Effector CD4-positive, alpha-beta T cell (primary cell): ENCODE measurements around the gene POLD1.
A peak's percentile ranks its signal among the peaks of the same experiment; 100 is the strongest.
"Not testable (repeated sequence)": the region's sequence is repeated elsewhere in the genome, so short reads cannot be mapped to it uniquely, and the experiment has no call there.

Source experiments
- DNase-seq: peaks from one replicate; pipeline ENCODE4 v3.0.0-alpha.2; 2020
- total RNA-seq: gene quantifications from one replicate; lab custom pipeline; 2026; lab: John Stamatoyannopoulos, UW

Gene POLD1
- total RNA-seq = 26.6 reads per million, percentile 53 among the genes with 10 or more reads in this experiment

DNA sequence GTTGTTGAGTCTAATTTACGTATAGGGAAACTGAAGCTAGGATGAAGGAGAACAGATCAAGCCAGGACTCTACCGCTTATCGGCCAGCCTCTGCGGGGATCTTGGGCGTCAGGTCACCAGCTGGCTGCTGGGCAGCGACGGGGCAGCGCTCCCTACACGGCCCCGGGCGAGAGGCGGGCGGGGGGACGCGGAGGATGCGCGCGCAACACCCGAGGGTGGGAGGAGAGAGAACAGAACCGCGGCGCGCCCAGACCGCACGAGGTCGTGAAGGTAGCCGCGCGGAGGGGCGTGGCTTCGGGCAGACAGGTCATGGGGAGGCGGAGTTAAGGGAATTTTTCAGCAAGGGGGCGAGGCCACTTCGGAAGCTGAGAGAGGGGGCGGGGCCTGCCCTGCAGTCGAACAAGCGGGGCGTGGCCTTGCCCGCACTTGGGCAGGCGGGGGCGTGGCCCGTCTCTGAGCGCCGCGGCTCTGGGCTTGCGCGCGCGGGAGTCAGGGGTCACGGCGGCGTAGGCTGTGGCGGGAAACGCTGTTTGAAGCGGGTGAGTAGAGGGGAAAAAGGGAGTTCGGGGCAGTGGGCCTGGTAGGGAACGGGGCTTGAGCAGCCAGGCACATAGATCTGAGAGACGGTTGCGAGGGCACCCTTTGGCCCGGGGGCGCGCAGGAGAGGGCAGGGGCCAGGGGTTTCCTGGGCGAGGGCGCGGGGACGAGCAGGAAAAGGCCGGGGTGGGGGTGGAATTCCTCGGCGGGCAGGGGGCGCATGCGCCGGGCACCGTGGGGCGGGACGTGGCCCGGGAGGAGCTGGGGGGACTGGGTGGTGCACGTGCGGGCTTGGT is at the start of gene POLD1:
Gene POLD1, plus strand, starts transcription at position 496 of the 833 bp plus-strand sequence. CDS start 14,505 bp downstream, outside the sequence.
- peak; percentile 98 for DNase-seq

DNA sequence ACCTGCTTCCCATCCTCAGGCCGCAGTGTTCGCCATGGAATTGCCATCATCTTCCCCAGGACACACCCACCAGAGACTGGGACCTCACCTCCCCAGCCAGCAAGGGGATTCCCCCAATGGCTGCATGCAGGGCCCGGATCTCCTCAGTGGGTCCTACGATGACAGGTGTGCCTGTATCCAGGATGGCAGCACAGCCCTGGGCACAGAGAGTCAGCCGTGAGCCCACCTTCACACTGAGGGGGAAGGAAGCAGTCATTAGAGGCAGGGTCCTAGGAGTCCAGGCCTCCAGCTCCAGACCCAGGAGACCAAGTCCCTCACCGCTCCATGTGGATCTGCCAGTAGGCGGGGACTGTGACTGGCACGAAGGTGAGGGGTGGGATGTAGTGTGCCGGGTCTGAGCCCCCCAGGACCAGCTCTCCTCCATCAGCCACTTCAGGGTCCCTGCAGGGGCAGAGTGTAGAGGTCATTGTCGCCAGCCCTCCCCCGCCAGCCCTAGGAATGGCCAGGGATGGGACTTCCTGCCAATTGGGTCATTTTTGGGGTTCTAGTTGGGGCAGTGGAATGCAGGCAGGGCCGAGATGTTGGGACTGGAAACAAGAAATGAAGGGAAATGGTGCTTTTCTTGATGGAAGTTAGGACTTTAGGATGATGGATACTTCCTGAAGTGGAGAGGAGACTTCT is 49.3 kb upstream of the POLD1 start:
- DNase-seq = no peak

- DNase-seq = not testable (repeated sequence)
Measured at GRCh38 chr19:50337031-50337430, 47.1 kb upstream of the POLD1 start.

- DNase-seq = no peak
Measured at GRCh38 chr19:50340331-50340730, 43.8 kb upstream of the POLD1 start.

GRCh38 chr19:50341091-50341564 is 43.0 kb upstream of the POLD1 start:
- no peak for DNase-seq

DNA sequence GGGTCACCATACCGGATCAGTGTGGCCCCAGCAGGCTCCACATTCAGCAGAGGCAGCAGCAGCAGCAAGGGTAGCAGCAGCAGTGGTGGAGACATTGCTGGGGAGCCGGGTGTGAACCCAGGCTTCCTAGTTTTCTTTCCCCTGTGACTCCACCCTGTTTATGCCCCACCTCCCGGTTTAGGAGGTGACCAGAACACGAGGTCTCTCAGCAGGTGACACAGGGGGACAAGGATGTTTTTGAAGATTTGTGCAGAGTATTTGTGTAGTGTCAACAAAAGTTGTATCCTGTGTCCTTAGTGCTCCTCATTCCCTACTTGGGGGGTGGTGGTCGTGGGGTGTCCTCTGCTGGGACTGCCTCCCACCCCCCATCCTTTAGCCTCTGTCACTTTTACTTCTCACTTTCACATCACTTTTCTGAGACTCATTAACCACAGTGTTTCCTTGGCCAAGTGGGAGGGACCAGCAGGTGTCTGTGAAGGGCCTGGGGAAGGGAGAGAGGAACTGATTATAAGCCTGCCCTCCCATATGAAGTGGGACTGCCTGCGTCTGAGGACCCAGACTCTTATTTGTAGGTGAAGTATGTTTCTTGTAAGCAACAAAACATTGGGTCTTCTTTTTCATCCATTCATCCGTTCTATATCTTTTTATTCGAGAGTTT is 39.4 kb upstream of the POLD1 start:
- DNase-seq = no peak

DNA sequence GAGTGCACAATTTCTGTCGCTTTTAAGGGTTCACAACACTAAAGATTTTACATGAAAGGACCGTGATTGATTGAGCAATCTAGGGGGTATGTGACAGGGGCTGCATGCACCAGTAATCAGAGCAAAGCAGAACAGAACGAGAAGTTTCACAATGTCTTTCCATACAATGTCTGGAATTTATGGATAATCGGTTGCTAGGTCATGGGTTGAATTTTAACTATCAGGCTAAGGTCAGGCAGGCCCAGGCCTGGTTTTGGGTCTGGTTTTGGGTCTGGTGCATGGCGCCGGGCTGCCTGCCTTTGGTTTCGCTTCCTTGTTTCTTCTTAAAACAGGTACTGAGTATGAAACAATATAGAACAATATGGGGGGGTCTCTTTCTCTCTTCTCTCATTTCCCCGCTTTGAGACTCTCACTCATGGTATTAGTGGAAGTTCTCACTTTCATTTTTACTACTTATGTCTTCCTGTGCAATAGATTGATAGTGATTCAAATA is 37.0 kb upstream of the POLD1 start:
- DNase-seq = not testable (repeated sequence)

DNA sequence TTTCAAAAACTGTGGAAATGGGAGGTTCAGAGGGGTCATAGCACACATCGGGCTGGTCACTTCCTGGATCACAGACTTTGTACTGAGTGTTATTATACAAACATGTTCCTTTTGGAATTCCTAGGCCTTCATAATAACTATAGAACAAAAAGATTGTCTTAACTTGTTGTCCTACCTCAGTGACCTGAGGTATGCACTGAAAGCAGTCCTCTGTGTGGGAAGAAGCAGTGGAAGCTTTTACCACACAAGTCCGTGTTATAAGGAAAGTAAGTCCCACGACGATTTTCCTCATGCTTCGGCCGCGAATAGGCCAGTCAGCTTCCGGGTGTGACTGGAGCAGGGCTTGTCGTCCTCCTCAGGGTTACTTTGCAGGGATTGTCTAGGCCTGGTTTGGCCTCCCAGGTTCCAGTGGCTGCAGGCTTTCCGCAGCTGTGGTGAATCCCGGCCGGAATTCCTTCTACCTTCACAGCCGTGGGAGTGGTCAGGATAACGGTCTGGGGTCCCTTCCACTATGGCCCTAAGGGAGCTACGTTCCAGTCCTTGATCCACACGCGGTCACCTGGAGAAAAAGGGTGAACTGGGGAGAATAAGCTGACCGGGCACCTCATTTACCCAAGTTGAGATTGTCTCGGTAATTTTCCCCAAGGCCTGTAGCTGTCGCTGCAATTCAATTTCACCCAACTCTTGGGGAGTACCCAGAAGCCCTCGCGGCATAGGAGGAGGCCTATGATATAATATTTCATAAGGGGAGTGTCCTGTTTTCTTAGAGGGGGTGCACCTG is 34.7 kb upstream of the POLD1 start:
- DNase-seq = no peak

DNA sequence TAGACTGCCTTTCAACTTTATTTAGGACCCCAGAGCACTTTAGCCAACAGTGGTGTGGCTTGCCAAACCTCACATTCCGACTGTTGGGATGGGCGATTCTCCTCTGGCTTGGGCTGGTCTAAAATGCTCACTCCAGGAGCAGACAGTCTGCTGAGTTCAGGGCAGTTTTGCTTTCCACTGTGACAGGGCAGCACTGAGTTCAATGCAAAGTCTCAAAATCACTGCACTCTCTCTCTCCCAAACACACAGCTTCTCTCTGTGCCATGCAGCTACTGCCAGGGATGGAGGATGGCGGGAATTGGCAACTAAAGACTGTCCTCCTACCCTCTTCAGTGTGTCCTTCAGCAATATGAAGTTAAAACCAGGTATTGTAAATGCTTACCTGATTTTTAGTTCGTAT is 31.9 kb upstream of the POLD1 start:
- no peak for DNase-seq

- not testable (repeated sequence) for DNase-seq
Measured at GRCh38 chr19:50353487-50353880, 30.7 kb upstream of the POLD1 start.

DNA sequence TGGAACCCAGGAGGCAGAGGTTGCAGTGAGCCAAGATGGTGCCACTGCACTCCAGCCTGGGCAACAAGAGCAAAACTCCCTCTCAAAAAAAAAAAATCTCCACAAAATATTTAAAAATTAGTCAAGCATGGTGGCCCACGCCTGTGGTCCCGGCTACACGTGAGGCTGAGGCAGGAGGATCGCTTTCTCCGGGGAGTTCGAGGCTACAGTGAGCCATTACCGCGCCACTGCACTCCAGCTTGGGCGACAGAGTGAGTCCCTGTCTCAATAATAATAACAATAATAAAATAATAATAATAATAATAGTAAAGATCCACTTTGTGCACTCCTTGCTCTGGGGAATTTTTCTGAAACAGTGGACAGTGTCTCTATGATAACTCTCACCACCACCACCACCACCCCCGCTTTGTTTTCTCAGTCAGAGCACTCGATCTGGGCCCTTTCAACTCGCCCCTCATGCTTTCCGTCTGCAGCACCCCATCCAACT is 27.4 kb upstream of the POLD1 start:
- DNase-seq = no peak

DNA sequence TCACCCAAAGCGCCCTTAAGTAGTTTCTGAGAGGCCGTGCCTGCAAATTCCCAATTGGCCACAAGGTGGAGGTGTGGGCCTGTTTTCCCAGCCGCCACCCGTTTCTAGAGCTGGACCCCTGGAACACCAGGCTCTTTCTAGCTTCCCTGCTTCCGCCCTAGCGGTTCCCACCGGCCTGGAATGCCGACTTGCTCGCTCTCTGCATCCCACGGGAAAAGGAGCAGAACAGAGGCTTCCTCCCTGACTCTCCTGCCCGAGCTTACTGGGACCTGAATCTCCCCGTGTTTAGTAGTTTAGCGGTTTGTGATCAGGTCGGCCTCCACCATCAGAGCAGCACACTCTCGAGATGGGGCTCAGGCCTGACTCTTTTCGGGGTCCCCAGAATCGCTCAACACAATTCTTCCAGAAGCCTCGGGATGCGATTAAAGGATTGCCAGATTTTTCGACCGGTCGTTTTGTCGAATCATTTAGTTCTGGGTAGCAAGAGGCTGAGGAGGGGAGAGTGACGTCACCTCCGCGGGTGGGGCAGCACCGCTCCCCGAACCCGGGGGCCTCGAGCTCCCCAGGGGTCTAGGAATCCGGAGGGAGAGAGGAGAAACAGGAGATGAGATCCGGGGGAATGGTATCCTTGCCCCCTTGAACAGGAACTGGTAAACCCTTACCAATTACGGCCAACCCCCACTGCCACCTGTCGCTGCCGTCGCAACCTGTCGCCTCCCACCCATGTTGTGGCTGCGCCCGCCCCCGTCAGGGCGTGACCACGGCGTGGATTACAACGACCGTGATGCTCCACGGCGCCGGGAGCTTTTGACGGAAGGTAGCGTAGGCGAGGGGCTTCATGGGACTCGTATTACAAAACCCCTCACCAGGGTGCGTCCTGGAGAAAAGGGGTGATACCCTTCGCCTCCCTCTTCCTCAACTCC is 26.7 kb upstream of the POLD1 start:
- peak; percentile 82 for DNase-seq

DNA sequence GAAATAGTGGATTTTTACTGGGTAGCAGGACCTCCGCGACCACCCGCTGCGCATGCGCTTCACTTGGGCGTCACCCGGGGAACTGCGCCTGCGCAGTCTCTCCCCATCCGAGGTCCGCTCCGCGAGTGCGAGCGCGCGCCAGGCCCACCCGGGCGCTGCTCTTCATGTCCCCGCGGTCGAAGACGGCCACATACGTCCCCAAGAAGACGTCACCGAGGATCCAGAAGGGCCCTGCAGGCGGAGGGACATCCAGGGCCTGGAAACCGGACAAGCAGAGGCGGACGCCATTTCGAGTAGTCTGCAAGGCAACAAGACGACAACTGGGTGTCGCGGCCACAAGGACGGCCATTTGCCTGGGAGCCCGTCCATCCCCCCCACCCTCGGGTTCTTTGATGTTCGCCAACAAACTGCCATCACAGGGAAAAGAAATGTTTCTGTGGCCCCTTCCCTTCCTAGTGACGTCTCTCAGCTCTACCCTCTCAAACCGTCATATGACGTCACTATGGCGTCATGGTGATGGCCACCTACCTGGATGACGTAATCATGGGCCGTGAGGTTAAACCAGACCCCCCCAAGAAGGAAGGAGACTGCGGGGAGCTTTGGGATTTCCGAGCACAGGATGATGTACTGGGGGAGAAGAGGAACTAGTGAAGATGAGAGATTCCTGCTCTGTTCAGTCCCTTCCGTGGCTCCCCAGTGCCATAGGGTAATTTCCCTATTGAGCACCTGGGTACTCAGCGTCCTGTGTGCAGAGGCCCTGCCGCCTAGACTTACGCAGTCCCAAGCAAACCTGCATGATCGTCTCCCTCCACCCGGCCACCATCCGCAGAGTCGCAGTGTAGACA is 25.4 kb upstream of the POLD1 start:
- peak; percentile 70 for DNase-seq

- no peak for DNase-seq
Measured at GRCh38 chr19:50359328-50359818, 24.8 kb upstream of the POLD1 start.

GRCh38 chr19:50361290-50362029 is 22.7 kb upstream of the POLD1 start:
- no peak for DNase-seq

DNA sequence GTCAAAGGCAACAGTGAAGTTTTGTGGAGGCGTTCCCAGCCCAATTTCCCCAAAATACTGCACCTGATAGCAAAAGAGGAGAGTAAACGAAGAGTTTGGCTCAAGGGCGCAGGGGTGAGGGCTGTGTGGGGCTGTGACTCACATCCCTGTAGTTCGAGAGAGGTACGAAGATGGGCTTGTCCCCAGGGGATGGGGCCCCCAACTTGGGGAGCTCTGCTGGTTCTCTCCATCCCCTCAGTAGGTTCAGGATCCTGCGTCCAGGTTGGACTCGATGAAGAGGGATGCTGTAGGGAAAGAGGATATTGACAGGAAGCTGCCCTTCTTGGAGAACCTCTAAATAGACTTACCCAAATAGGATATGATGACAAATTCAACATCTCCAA is 22.1 kb upstream of the POLD1 start:
- no peak for DNase-seq

DNA sequence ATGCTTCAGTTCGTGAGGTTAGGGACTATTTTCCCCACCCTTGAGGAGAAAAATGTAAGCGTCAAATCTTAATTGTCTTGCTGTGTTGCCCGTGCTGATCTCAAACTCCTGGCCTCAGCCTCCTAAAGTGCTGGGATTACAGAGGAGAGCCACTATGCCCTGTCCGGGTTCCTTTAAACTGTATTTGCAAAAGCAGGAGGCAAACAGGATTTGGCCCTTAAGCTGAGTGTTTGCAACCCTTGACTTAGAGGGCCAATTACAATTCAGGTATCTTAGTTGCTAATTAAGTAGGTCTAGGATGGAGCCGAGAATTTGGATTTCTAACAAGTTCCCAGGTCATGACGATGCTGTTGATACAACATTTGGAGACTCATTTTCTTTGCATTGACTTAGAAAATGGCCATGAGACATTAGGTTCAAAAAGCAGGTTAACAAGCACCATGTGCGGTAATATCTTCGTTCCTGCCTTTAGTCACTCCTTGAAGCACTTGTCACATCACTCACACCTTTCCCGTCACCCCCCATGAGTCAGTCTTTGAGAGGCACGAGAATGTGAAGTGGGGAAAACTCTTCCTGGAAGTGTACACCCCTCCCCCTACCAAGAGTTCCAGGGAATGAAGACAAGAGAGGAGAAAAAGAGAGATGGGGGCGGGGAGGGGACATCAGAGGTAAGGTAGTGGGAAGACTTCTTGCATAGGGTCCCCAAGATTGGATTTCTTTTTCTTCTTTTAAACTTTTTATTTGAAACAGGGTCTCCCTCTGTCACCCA is 21.3 kb upstream of the POLD1 start:
- DNase-seq = no peak
